ENCODE measurements around the gene NUSAP1.
"Not testable (repeated sequence)": the region's sequence is repeated elsewhere in the genome, so short reads cannot be mapped to it uniquely, and the experiment has no call there.

The NUSAP1 gene, protein sequence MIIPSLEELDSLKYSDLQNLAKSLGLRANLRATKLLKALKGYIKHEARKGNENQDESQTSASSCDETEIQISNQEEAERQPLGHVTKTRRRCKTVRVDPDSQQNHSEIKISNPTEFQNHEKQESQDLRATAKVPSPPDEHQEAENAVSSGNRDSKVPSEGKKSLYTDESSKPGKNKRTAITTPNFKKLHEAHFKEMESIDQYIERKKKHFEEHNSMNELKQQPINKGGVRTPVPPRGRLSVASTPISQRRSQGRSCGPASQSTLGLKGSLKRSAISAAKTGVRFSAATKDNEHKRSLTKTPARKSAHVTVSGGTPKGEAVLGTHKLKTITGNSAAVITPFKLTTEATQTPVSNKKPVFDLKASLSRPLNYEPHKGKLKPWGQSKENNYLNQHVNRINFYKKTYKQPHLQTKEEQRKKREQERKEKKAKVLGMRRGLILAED

DNA sequence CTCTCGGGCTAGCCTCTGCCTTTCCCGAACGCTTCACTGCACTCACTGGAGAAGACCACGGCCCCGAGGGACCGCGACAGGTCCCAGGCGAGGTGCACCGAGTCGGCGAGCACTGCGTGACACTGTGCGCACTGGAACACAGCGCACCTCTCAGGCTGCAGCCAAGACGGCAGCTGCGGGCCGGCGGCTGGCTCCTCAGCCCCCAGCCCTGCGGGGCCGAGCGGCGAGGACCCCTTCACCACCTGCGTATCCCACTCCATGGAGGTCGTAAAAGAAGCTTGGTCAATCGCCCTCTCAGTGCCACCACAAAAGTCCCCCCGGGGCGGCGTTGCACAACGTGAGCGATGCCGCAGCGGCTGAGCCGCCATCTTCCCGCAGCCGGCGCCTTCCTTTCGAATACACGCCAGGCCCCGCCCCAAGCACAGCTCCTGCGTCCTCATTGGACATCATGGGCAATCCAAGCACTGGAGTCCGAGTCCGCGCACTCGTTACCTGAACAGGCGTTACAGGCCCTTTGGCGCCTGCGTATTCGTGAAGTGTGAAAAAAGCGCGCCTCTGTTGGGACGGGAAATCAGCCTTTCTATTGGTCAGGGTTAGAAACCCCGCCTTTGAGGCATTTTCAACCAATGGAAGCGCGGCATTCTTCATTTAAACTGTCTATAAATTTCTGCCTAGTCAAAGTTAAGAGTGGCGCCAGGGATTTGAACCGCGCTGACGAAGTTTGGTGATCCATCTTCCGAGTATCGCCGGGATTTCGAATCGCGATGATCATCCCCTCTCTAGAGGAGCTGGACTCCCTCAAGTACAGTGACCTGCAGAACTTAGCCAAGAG lies at the start of gene NUSAP1, which contains the start of gene OIP5:
Gene NUSAP1, plus strand, starts transcription at position 688 of the 832 bp plus-strand sequence. Its CDS starts 77 bp downstream, at position 765.
Gene OIP5, minus strand, starts transcription at position 398 of the 832 bp plus-strand sequence. Its CDS starts 30 bp downstream, at position 368.
- peak; percentile 38 to 96 (median 90) for DNase-seq

DNA sequence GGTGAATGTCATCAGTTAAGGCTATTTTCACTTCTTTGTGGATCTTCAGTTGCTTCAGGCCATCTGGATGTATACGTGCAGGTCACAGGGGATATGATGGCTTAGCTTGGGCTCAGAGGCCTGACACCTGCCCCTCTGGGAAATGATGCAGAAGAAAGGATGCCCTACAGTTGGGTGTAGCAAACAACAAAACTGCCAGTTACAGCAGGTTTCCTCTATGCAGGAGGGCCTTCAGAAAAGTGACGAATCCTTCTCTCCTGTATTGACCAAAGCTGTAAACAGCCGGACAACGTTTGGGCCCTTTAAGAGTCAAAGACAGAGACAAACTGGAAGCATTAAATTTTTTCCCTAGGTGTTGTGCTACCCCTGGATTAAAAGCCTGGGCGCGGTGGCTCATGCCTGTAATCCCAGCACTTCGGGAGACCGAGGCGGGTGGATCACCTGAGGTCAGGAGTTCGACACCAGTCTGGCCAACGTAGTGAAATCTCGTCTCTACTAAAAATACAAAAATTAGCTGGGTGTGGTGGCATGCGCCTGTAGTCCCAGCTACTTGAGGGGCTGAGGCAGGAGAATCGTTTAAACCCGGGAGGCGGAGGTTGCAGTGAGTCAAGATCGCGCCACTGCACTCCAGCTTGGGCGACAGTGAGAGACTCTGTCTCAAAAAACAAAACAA lies 49.6 kb upstream of the NUSAP1 start:
- peak in 3 of 56 donors; percentile 3 to 30 (median 29) for DNase-seq

DNA sequence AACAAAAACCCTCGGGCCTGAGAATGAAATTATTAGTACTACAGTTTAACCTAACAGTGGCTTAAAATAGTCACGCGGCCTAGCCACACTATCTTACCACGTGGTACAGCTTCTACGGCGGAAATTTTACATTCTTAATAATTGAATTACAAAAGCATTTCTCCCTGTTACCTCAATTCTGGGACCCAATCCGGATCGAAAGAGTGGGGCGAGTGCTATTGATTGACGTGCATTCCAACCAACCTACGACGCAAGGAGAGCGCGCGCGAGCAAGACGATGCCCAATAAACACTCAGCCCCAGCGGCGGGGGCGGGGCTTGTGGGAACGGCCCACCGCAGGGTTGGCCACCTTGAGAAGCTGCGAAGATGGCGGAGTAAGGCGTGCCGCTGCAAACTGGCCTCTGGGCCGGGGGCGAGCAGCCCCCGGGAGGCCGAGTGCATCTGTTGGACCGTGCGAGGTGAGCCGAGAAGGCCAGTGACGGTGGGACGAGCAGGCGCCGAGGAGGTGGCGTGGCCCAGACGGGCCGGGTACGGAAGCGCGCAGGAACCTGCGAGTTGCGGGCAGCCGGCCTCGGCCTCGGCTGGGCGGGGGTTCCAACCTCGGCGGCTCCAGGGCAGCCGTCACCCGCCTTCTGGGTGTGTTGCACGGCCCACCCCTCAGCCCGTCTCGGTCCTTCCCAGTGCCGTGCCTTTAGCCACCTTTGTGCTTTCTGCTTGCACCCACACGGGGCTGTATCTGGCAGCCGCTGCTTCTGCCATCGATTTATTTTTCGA lies 48.8 kb upstream of the NUSAP1 start:
- peak; percentile 52 to 98 (median 93) for DNase-seq

DNA sequence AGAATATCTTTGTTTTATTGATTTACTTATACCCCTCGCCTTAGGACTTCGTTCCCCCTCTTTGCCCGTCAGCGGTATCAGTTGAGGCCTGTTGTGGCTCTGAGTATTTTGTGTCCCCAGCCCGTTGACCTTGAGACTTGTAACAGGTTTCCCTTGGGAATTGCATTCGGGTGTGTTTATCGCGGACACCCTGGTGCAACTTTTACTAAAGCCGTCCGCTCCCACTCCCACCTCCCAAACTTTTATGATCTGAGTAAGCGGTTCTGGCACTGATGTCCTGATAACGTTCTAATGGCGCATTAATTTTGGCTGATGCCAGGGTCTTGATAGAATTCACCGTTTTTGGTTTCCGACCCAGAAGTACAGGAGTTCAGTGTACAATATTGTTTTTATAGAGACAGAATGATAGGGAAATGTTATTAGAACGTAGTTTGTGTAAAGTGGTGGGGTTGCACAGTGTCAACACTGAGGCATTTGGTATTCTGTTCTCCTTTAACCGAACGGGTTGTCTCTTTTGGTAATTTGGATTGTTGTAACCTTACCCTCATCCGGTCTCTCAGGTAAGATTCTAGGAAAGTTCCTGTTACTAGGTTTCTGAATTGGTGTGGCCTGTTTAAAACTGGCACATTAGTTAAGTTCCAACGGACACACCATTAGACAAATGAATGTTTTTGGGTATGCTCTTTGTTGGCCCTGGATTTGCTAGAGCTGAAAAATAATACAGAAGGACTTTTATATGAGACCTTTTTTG lies 48.1 kb upstream of the NUSAP1 start:
- peak in 11 of 56 donors; percentile 8 to 45 (median 27) for DNase-seq

DNA sequence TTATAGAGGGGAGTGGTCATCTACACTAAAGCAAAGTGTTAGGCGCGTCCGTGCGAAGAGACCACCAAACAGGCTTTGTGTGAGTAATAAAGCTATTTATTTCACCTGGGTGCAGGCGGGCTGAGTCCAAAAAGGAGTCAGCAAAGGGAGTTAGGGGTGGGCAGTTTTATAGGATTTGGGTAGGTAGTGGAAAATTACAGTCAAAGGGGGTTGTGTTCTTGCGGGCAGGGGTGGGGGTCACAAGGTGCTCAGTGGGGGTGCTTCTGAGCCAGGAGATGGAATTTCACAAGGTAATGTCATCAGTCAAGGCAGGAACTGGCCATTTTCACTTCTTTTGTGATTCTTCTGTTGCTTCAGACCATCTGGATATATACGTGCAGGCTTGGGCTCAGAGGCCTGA lies 47.4 kb upstream of the NUSAP1 start:
- no peak for DNase-seq

DNA sequence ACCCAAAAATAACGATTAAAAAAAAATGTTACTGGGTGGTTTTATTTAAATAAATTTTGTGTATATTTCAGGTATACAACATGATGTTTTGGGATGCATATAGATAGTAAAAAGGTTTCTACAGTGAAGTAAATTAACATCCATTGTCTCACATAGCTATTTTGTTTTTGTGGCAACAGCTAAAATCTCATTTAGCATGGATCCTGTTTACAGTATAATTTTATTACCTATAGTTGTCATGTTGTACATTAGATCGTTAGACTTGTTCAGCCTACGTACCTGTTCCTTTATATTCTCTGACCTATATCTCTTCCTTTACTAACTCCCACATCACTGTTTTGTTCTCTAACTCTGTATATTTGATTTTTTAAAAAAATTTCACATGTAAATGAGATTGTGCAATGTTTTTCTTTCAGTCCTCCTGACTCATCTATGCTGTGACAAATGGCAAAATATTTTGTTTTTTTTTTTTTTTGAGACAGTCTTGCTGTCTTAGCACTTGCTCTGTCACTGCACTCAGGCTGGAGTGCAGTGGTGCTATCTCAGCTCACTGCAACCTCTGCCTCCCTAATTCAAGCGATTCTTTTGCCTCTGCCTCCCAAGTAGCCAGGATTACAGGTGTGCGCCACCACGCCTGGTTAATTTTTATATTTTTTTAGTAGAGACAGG lies 45.9 kb upstream of the NUSAP1 start:
- DNase-seq = no peak

DNA sequence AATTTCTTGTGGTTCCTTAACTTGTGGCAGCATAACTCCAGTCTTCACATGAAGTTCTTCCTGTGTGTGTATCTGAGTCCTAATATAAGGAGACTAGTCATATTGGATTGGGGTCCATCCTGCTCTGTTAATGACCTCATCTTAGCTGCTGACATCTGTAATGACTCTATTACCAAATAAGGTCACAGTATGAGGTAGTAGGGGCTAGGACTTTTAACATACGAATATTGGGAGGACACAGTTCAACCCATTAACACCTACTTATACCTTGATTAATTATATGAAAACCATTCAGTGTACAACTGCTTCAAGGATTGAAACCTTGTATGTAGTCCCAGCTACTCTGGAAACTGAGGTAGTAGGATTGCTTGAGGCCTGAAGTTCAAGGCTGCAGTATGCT lies 44.2 kb upstream of the NUSAP1 start:
- no peak for DNase-seq

DNA sequence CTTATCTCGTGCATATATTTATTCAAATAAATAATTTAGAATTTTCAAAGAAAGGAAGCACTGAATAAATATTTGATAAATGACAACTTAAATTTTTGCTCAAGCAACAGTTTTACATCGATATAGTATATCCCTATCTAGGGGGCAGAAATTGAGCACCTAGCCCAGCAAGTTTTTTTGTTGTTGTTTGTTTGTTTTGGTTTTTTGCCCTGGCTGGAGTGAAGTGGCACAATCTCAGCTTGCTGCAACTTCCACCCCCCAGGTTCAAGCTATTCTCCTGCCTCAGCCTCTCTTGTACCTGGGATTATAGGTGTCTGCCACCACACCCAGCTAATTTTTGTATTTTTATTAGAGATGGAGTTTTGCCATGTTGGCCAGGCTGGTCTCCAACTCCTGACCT lies 42.7 kb upstream of the NUSAP1 start:
- no peak for DNase-seq

DNA sequence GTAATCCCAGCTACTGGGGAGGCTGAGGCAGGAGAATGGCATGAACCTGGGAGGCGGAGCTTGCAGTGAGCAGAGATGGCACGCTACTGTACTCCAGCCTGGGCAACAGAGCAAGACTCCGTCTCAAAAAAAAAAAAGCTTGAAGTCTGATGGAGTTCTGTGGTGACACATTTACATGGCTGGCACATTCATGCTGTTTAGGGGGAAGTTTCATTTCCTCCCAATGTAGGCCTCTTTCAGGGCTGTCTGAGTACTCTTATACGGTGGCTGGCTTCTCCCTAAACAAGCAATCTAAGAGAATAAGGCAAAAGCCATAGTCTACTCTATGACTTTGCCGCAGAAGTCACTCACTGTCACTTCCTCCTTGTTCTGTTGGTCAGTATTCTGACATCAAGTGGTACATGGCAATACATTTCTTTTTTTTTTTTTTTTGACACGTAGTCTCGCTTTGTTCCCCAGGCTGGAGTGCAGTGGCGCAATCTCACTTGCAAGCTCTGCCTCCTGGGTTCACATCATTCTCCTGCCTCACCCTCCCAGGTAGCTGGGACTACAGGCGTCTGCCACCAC lies 41.5 kb upstream of the NUSAP1 start:
- DNase-seq = peak in 2 of 56 donors; percentile 2 to 6

DNA sequence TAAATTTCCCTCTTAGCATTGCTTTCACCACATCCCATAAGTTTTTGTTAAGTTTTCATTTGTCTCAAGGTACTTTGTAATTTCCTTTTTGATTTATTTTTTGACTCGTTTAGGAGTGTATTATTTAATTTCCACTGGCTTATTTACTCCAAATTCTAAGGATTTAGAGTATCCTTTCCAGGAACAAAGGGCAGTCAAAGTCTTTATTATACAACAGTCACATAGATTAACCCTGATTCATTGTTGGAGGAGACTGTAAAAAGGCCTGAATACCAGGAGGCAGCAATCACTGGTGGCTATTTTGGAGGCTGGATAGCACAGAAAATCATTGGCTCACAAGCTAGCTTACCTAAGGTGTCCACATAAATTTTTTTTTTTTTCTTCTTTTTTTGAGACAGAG lies 40.2 kb upstream of the NUSAP1 start:
- no peak for DNase-seq

DNA sequence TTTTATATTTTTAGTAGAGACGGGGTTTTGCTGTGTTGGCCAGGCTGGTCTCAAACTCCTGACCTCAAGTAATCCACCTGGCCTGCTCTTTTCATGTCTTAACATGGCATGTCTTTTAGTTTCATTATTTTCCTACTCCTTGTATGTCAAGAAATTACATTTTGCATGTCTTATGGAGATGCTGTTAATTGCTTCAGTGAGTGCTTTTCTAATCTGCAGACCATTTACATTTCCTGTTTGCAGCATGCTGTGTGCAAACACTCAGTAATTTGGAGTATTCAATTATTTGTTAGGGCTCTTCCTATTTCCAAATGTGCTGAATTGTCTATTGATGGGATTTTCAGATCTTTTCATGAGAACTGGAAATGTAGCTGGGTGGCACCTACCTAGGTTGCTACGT lies 31.5 kb upstream of the NUSAP1 start:
- not testable (repeated sequence) for DNase-seq

DNA sequence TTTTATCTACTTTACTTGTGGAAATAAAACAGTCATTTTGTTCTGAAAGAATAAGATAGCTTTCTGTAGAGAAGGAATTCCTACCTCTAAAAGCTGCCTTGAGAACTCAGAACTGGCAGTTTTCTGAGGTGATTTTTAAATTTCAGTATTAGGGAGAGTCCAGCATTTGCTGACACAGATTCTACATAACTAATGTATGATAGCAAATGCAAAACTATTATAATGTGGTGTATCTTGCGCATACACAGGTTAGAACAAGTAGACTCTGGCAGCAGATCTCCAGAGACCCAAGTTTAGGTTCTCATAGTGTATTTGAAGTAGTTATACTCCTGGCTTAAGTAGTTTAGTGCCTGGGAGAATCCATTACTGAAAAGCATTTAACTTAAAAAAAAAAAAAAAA lies 31.1 kb upstream of the NUSAP1 start:
- no peak for DNase-seq

DNA sequence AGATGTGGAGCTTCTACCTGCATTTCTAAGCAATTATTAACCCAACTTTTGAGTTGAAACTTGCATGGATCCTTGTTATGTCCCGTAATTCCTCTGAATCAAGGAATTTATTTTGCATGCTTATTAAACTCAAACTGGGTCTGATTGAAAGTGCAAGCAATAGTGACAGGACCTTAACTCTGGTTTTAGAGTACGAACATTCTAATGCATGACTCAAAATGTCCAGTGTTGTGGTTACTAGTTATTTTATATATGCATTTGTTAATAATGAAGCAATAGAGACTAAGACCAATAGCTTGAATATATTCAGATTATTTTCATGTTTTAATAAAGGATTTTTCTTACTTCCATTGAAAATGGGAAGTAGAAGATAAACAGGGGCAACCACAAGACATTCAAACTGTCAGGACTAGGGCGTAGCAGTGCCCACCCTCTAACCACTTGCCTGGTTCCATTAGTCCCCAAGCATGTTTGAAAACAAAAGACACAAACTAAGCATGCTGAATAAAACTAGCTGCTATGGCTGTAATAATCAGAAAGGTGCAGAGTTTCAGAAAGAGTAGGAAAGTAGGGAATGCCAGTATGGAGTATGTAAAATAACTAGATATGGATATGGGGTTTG lies 28.4 kb upstream of the NUSAP1 start:
- no peak for DNase-seq

DNA sequence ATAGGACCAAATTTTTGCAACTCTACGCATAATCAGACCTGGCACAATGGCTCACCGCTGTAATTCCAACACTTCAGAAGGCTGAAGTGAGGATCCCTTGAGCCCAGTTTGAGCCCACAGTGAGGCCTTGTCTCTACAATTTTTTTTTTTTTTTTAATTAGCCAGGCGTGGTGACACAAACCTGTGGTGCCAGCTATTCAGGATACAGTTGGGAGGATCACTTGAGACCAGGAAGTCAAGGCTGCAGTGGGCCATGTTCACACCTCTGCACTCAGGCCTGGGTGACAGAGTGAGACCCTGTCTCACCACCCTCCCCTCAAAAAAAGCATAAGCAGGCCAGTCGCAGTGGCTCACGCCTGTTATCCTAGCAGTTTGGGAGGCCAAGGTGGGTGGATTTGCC lies 25.0 kb upstream of the NUSAP1 start:
- no peak for DNase-seq

DNA sequence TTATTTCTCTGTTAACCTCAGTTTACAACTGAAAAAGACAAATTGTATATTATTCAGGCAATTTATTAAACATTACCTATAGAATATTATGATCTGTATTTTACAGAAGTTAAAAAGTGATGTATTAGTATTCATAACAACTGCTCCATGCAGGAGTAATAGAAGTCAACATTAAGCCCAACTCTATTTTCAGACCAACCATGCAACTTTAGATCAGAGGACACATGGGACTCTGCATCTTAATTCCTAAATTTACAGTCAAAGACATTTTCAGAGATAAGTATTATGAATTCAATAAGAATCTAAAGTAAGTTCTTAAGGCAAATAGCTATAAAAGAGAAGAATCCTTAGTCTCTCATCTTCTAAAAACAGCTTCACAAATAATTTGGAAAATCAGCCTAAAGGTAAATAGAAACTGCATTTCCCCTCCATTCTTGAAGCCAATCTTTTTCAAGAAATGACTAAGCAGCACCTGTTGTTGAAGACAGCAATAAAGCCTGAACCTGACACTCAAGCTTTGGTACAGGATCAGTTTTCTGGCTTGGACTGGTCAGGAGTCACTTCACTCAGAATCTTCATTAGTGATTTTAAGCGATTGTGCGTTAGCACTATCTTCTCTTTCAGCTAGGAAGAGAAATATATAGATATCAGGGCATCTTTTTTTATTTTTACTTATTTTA lies 23.3 kb upstream of the NUSAP1 start:
- no peak for DNase-seq

DNA sequence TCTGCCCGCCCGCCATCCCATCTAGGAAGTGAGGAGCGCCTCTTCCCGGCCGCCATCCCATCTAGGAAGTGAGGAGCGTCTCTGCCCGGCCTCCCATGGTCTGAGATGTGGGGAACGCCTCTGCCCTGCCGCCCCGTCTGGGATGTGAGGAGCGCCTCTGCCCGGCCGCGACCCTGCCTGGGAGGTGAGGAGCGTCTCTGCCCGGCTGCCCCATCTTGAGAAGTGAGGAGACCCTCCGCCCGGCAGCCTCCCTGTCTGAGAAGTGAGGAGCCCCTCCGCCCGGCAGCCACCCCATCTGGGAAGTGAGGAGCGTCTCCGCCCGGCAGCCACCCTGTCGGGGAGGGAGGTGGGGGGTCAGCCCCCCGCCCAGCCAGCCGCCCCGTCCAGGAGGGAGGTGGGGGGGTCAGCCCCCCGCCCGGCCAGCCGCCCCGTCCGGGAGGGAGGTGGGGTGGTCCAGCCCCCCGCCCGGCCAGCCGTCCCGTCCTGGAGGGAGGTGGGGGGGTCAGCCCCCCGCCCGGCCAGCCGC lies 11.8 kb upstream of the NUSAP1 start:
- DNase-seq = not testable (repeated sequence)

DNA sequence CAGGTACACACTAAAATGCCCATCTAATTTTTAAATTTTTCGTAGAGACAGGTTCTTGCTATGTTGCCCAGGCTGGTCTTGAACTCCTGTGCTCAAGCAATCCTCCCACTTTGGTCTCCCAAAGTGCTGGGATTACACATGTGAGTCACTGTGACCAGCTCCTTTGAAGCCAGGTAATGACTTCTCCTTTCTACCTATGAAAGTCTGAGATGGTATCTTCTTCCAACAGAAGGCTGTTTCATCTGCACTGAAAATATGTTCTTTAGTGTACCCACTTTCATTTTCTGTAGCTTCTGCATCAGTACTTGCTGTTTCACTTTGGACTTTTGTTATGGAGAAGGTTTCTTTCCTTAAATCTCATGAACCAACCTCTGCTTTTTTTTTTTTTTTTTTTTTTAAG lies 9.1 kb upstream of the NUSAP1 start:
- no peak for DNase-seq

DNA sequence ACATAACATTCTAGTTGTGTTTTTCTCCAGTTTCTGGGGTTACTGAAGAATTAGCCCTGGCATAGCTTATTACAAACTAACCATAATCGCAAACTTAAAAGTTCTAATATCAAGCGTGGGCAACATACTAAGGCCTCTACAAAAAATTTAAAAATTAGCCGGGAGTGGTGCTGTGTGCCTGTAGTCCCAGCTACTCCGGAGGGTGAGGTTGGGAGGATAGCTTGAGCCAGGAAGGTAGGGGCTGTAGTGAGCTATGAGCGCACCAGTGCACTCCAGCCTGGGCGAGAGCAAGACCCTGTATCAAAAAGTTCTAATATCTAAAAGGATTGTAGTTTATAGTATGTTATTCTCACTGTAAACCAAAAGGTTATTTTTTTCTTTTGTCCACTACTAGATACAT lies 1.4 kb upstream of the NUSAP1 start:
- DNase-seq = no peak

Data from amygdala (tissue), 56 donors.